K562 (cell line): ENCODE results near the gene JAKMIP1. TPM values are rescaled to one million over a fixed set of nuclear protein-coding genes. Genes with fewer than 3 reads are reported as not detected.

ENCODE experiments used
- NR4A1 ChIP-seq, 2 experiments: fragments of 250-450 bp in 1 of 2; fragments of 450-650 bp in 1 of 2; sonication (Bioruptor Pico) in 1 of 2; IDR thresholded peaks; 2 replicates each; pipeline versions ENCODE4 v1.4.0 to v1.6.1; 2016 to 2020; ENCODE audit warnings: mild to moderate bottlenecking in 2 of 2, missing compliant biosample characterization in 1 of 2, missing genetic modification characterization in 1 of 2, moderate library complexity in 1 of 2
- SETDB1 ChIP-seq: IDR thresholded peaks from one replicate; pipeline ENCODE4 v1.6.1; 2012; ENCODE audit warnings: low read length, control low read depth, inconsistent platforms
- SP2 ChIP-seq: IDR thresholded peaks from 2 replicates; pipeline ENCODE4 v1.6.1; 2011; ENCODE audit warnings: mild to moderate bottlenecking, low read depth, low read length, moderate library complexity; ENCODE audit not compliant: poor library complexity, severe bottlenecking; ENCODE audit errors: extremely low read depth
- polyA plus RNA-seq, 8 experiments: library from polyadenylated mRNA; depleted of rRNA in 4 of 8; stranded (reverse) in 5 of 8; unstranded in 3 of 8; fragments of >200 nt; fragmentation: Nextera tagmentation in 2 of 8; fragmentation: Illumina TruSeq in 1 of 8; extraction: Ambion mirVana in 2 of 8; extraction: Trizol in 1 of 8; gene quantifications; 2 replicates each; pipeline versions ENCODE4 v1.2.1 to v1.2.3, GENCODE V29; 2011 to 2014; ENCODE audit warnings: inconsistent platforms in 1 of 8, missing spikeins in 1 of 8
- total RNA-seq, 7 experiments: library from RNA; depleted of rRNA in 6 of 7; stranded (reverse); fragments of >200 nt in 6 of 7; fragmentation: Illumina TruSeq in 2 of 7; extraction: Trizol in 2 of 7; gene quantifications; 2 replicates each; pipeline versions ENCODE4 v1.2.1 to v1.2.3, GENCODE V29; 2011 to 2021; ENCODE audit warnings: low replicate concordance in 1 of 7
- TF ChIP-seq, protein P1 (sequence below), 2 experiments: fragments of 450-650 bp in 1 of 2; sonication (generic) in 1 of 2; formaldehyde crosslinking in 1 of 2; IDR thresholded peaks; 2 replicates each; pipeline versions ENCODE4 v1.7.1 to v1.9.0; 2016 to 2022; ENCODE audit warnings: inconsistent platforms in 1 of 2, mild to moderate bottlenecking in 1 of 2, missing genetic modification reagents in 1 of 2
- TF ChIP-seq, protein P2 (sequence below): fragments of 450-650 bp; IDR thresholded peaks from 2 replicates; pipeline ENCODE4 v1.7.1; 2018; ENCODE audit warnings: mild to moderate bottlenecking, low read depth; ENCODE audit not compliant: partially characterized antibody

JAKMIP1 gene
- total and polyA plus RNA-seq, 9 of the 15 experiments (the other 6 are each of a cell fraction or from before 2014, with no cell fraction given), result not detected

DNA sequence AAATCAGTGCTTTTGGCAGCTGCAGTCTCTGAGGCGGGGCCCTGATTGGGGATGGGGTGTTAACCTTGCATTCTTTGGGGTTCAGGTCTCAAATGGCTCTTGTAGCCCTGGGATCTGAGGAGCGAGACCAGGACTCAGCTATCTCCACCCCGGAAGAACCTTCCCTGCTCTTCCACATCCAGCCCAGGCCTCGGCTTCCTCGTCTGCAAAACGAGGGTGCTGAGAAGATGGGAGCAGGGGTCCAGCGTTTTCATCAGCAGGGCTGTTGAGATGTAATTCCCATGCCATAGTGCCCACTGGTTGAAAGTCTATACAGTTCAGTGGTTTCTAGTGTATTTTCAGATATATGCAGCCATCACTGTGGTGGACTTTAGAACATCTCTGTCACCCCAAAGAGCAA, 34.7 kb upstream of the JAKMIP1 start (continued):
- TF ChIP-seq, protein P1, sequence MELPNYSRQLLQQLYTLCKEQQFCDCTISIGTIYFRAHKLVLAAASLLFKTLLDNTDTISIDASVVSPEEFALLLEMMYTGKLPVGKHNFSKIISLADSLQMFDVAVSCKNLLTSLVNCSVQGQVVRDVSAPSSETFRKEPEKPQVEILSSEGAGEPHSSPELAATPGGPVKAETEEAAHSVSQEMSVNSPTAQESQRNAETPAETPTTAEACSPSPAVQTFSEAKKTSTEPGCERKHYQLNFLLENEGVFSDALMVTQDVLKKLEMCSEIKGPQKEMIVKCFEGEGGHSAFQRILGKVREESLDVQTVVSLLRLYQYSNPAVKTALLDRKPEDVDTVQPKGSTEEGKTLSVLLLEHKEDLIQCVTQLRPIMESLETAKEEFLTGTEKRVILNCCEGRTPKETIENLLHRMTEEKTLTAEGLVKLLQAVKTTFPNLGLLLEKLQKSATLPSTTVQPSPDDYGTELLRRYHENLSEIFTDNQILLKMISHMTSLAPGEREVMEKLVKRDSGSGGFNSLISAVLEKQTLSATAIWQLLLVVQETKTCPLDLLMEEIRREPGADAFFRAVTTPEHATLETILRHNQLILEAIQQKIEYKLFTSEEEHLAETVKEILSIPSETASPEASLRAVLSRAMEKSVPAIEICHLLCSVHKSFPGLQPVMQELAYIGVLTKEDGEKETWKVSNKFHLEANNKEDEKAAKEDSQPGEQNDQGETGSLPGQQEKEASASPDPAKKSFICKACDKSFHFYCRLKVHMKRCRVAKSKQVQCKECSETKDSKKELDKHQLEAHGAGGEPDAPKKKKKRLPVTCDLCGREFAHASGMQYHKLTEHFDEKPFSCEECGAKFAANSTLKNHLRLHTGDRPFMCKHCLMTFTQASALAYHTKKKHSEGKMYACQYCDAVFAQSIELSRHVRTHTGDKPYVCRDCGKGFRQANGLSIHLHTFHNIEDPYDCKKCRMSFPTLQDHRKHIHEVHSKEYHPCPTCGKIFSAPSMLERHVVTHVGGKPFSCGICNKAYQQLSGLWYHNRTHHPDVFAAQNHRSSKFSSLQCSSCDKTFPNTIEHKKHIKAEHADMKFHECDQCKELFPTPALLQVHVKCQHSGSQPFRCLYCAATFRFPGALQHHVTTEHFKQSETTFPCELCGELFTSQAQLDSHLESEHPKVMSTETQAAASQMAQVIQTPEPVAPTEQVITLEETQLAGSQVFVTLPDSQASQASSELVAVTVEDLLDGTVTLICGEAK (IDR thresholded peaks at IDR 0.05), result no peak
- TF ChIP-seq, protein P1 (CRISPR knock-in tag; IDR thresholded peaks at IDR 0.05), result no peak
- TF ChIP-seq SP2 (no peak), NR4A1 (CRISPR knock-in tag; IDR thresholded peaks at IDR 0.05) (no peak), NR4A1 (tag; IDR thresholded peaks at IDR 0.05) (no peak), SETDB1 (no peak)
- TF ChIP-seq, protein P2, sequence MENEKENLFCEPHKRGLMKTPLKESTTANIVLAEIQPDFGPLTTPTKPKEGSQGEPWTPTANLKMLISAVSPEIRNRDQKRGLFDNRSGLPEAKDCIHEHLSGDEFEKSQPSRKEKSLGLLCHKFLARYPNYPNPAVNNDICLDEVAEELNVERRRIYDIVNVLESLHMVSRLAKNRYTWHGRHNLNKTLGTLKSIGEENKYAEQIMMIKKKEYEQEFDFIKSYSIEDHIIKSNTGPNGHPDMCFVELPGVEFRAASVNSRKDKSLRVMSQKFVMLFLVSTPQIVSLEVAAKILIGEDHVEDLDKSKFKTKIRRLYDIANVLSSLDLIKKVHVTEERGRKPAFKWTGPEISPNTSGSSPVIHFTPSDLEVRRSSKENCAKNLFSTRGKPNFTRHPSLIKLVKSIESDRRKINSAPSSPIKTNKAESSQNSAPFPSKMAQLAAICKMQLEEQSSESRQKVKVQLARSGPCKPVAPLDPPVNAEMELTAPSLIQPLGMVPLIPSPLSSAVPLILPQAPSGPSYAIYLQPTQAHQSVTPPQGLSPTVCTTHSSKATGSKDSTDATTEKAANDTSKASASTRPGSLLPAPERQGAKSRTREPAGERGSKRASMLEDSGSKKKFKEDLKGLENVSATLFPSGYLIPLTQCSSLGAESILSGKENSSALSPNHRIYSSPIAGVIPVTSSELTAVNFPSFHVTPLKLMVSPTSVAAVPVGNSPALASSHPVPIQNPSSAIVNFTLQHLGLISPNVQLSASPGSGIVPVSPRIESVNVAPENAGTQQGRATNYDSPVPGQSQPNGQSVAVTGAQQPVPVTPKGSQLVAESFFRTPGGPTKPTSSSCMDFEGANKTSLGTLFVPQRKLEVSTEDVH, result no peak
